A673 (cell line): ENCODE data around the gene EVA1C.

Source experiments
- EZH2 ChIP-seq: fragments of 200-600 bp; sonication (generic); IDR thresholded peaks from 2 replicates; pipeline ENCODE4 v1.6.1; 2017; ENCODE audit warnings: borderline replicate concordance, low read depth, mild to moderate bottlenecking, mixed read lengths, antibody characterized with exemption, low read length; ENCODE audit not compliant: poor library complexity, severe bottlenecking
- TF ChIP-seq, protein P1 (sequence below): fragments of 300-800, 200-600 bp; sonication (generic); conservative IDR thresholded peaks from 2 replicates; pipeline ENCODE4 v1.5.1; 2017; ENCODE audit warnings: low read depth, mild to moderate bottlenecking, antibody characterized with exemption, low read length, moderate library complexity, mixed read lengths

GRCh38 chr21:32554832-32555638 lies 142.5 kb downstream of the EVA1C start:
- TF ChIP-seq, protein P1, sequence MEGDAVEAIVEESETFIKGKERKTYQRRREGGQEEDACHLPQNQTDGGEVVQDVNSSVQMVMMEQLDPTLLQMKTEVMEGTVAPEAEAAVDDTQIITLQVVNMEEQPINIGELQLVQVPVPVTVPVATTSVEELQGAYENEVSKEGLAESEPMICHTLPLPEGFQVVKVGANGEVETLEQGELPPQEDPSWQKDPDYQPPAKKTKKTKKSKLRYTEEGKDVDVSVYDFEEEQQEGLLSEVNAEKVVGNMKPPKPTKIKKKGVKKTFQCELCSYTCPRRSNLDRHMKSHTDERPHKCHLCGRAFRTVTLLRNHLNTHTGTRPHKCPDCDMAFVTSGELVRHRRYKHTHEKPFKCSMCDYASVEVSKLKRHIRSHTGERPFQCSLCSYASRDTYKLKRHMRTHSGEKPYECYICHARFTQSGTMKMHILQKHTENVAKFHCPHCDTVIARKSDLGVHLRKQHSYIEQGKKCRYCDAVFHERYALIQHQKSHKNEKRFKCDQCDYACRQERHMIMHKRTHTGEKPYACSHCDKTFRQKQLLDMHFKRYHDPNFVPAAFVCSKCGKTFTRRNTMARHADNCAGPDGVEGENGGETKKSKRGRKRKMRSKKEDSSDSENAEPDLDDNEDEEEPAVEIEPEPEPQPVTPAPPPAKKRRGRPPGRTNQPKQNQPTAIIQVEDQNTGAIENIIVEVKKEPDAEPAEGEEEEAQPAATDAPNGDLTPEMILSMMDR: no peak
- no peak for TF ChIP-seq EZH2
